ENCODE results near the gene LIME1. TPM values are rescaled to one million over a fixed set of nuclear protein-coding genes. Genes with fewer than 3 reads are reported as not detected.
A peak's percentile ranks its signal among the peaks of the same experiment; 100 is the strongest.

The LIME1 gene
- total RNA-seq, 2 experiments from 2014 or later: 149 to 165 TPM

GRCh38 chr20:63706852-63707557 lies 29.5 kb upstream of the LIME1 start:
- H3K9me3 ChIP-seq (ENCODE audit: control insufficient read depth in 1 of 2, insufficient read depth in 1 of 2, low read length in 2 of 2): no peaks in the 10 kb centered on the region
- H3K27me3 ChIP-seq (ENCODE audit: control insufficient read depth in 1 of 2, insufficient read depth in 2 of 2, low read length in 2 of 2): no peaks in the 10 kb centered on the region
- peak; percentile 66 for ATAC-seq (ENCODE audit: poor library complexity)
- intact Hi-C loops (cut with DNase I, micrococcal nuclease): loop anchor here (1.0 to 10.0 kb wide), 14 partner anchors 30 to 355 kb away; partner anchors contain the start of genes RTEL1 (in 2 of the 2), SAMD10 (in 2 of the 2), LIME1 (in 1 of the 2) and TCEA2 (in 1 of the 2)
- Mint-ChIP-seq H3K4me1 (ENCODE audit: low read depth) (peaks cover 41% of the 10 kb centered on the region), H3K27me3 (no peaks in the 10 kb centered on the region), H3K9me3 (no peaks in the 10 kb centered on the region), H3K4me3 (peak overlapping the region; percentile 88), H3K36me3 (ENCODE audit: low read depth) (peaks cover 57% of the 10 kb centered on the region), H3K27ac (peak overlapping the region; percentile 89)
- peak; percentile 45 to 83 (median 63) for DNase-seq
- ChIA-PET POLR2A (interaction anchor here (0.7 to 5.0 kb wide), 17 partner anchors 9 to 186 kb away, joined by 3 to 168 read pairs (median 8); partner anchors contain the start of genes GMEB2, LIME1, PPDPF and PTK6), CTCF (interaction anchor here (0.6 to 3.9 kb wide), 21 partner anchors 20 to 331 kb away, joined by 3 to 44 read pairs (median 5); partner anchors contain the start of genes LIME1, PRPF6, RTEL1 and SLC2A4RG)
- peaks cover 44% of the 10 kb centered on the region for H3K4me1 ChIP-seq (ENCODE audit: insufficient read depth, low read length)
- peak overlapping the region; percentile 17 to 71 for H3K27ac ChIP-seq (ENCODE audit: low read depth in 1 of 2, low read length in 2 of 2)
- peaks cover 60% of the 10 kb centered on the region for H3K36me3 ChIP-seq (ENCODE audit: insufficient read depth, low read length)
- TF ChIP-seq CTCF (IDR thresholded peaks at IDR 0.05): peak; percentile 61
- H3K4me3 ChIP-seq (ENCODE audit: low read length): peak overlapping the region; percentile 76

- H3K4me1 Mint-ChIP-seq (ENCODE audit: low read depth): peaks cover 46% of the 10 kb centered on the region
- H3K27ac ChIP-seq (ENCODE audit: low read depth in 1 of 2, low read length in 2 of 2): peak within 1 kb of the TSS; percentile 55 to 71
- ChIA-PET CTCF (interaction anchor here (0.6 to 3.9 kb wide), 14 partner anchors 20 to 331 kb away, joined by 3 to 44 read pairs (median 6); partner anchors contain the start of genes LIME1, PRPF6 and SLC2A4RG), POLR2A (interaction anchor here (0.6 to 5.0 kb wide), 21 partner anchors 9 to 188 kb away, joined by 3 to 168 read pairs (median 4); partner anchors contain the start of genes GMEB2, LIME1, PPDPF and PTK6)
- peak within 1 kb of the TSS; percentile 76 for H3K4me3 ChIP-seq (ENCODE audit: low read length)
- intact Hi-C loops (cut with DNase I, micrococcal nuclease): loop anchor here (1.0 to 10.0 kb wide), 15 partner anchors 29 to 355 kb away; partner anchors contain the start of genes LIME1 (in 2 of the 2), RTEL1 (in 2 of the 2), SAMD10 (in 2 of the 2) and TCEA2 (in 1 of the 2)
- TF ChIP-seq CTCF (IDR thresholded peaks at IDR 0.05): no peak
- DNase-seq (peak; percentile 71 to 94 (median 88)), ATAC-seq (ENCODE audit: poor library complexity) (peak; percentile 78)
- no peaks in the 10 kb centered on the region for H3K9me3 Mint-ChIP-seq
- H3K27me3 Mint-ChIP-seq: no peaks in the 10 kb centered on the region
- peaks cover 45% of the 10 kb centered on the region for H3K4me1 ChIP-seq (ENCODE audit: insufficient read depth, low read length)
- H3K27me3 ChIP-seq (ENCODE audit: control insufficient read depth in 1 of 2, insufficient read depth in 2 of 2, low read length in 2 of 2): no peaks in the 10 kb centered on the region
- H3K36me3 Mint-ChIP-seq (ENCODE audit: low read depth): peaks cover 64% of the 10 kb centered on the region
- peak within 1 kb of the TSS; percentile 89 for H3K27ac Mint-ChIP-seq
- H3K4me3 Mint-ChIP-seq: peak within 1 kb of the TSS; percentile 88
- no peaks in the 10 kb centered on the region for H3K9me3 ChIP-seq (ENCODE audit: control insufficient read depth in 1 of 2, insufficient read depth in 1 of 2, low read length in 2 of 2)
- peaks cover 67% of the 10 kb centered on the region for H3K36me3 ChIP-seq (ENCODE audit: insufficient read depth, low read length)
Measured at GRCh38 chr20:63707558-63708300, 28.7 kb upstream of the LIME1 start, which contains the start of the genes ARFRP1 and ZGPAT. Gene ARFRP1, minus strand, starts transcription at chr20:63707976. Its CDS starts 885 bp downstream, at chr20:63707091. Gene ZGPAT, plus strand, starts transcription at chr20:63708039. Its CDS starts 542 bp downstream, at chr20:63708581.
